ENCODE results near the gene ALPG.

The ALPG gene

DNA sequence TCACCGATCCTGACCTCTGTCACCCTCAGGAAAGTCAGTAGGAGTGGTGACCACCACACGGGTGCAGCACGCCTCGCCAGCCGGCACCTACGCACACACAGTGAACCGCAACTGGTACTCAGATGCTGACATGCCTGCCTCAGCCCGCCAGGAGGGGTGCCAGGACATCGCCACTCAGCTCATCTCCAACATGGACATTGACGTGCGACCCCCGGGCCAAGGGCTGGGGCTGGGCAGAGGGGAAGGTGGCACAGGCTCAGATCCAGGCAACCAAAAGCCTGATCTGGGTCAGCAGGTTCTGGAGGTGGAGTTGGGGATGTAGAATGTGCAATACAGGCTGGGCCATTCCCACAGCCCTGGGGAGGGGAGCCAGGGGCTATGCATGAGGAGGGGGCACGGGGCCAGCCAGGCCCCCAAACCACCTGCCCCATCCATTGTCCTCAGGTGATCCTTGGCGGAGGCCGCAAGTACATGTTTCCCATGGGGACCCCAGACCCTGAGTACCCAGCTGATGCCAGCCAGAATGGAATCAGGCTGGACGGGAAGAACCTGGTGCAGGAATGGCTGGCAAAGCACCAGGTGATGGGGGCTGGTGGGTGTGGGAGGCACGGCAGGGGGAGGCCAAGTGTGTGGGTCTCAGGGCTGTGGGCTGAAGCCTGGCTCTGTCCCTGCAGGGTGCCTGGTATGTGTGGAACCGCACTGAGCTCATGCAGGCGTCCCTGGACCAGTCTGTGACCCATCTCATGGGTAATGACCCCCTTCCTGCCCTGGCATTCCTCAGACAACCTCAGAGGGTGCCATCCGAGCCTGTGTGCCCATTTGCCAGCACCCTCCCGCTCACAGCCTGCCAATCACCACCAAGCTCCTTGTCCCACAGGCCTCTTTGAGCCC lies 50.7 kb downstream of the ALPG start:
- DNase-seq (ENCODE audit: low read depth in 2 of 2) = no peak

GRCh38 chr2:232458051-232458660 lies 51.5 kb downstream of the ALPG start:
- DNase-seq (ENCODE audit: low read depth in 2 of 2) = no peak

DNA sequence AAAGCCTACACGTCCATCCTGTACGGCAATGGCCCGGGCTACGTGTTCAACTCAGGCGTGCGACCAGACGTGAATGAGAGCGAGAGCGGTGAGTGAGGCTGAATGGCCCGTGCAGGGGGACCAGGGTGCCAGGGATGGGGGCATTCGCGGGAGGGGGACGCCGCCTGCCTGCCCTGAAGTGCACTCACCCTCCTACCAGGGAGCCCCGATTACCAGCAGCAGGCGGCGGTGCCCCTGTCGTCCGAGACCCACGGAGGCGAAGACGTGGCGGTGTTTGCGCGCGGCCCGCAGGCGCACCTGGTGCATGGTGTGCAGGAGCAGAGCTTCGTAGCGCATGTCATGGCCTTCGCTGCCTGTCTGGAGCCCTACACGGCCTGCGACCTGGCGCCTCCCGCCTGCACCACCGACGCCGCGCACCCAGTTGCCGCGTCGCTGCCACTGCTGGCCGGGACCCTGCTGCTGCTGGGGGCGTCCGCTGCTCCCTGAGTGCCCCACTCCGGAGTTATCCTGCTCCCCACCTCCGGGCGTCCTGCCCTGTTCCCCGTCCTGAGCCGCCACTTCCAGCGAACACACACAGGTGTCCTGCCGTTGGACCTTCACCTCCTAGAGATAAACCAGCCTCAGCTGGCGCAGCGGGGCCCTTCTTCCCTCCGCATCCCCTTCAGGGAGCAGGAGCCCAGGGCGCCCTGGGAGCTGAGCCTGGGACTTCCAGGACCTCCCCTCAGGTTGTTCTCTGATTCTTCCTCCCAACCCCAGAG lies 52.2 kb downstream of the ALPG start:
- no peak for DNase-seq (ENCODE audit: low read depth in 2 of 2)

DNA sequence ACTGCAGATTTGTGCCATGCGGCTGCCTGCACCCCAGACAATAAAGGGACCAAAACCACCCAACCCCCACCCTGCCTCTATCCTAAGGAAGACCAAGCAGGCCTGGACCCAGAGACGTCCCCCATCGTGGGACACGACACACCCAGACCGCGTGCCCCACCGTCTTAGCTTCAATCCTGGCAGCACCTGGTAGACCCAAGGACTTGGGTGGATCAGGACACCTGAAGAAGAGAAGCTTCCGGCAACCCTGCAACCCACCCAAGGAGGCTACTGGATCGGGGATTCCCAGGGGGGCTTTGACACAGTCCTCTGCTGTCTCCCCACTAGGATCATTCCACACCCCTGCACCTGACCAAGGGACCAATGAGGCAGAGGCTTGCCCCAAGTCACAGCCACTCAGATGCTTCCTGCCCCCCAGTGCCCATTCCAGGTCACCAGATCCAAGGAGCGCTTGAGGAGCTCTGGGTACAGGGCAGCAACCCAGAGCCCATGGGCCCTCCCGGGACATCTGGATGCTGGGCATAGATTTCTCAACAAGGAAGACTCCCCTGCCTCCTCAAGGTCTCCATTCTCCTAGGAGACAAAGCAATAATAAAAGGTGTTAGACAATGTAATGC lies 52.9 kb downstream of the ALPG start:
- no peak for DNase-seq (ENCODE audit: low read depth in 2 of 2)

DNA sequence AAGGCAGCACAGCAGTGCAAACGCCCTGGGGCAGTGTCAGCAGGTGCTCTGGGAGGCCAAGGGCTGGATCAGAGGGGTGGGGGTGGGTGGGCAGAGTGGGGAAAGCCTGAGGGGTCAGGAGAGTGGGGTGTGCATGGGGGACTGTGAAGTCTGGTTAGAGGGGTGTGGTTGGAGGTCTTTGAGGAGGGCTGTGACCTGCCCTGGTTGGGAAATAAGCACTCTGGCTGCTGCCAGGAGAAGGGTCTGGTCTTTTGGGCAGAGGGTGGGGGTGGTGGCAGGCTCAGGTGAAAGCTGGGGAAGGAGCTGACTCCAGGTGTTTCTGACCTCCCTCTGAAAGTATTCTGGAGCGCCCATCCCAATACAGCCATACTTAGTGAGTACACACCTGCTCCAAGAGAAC lies 53.5 kb downstream of the ALPG start:
- DNase-seq (ENCODE audit: low read depth in 2 of 2) = no peak
